ENCODE measurements around the gene IL13RA1.

Gene IL13RA1

DNA sequence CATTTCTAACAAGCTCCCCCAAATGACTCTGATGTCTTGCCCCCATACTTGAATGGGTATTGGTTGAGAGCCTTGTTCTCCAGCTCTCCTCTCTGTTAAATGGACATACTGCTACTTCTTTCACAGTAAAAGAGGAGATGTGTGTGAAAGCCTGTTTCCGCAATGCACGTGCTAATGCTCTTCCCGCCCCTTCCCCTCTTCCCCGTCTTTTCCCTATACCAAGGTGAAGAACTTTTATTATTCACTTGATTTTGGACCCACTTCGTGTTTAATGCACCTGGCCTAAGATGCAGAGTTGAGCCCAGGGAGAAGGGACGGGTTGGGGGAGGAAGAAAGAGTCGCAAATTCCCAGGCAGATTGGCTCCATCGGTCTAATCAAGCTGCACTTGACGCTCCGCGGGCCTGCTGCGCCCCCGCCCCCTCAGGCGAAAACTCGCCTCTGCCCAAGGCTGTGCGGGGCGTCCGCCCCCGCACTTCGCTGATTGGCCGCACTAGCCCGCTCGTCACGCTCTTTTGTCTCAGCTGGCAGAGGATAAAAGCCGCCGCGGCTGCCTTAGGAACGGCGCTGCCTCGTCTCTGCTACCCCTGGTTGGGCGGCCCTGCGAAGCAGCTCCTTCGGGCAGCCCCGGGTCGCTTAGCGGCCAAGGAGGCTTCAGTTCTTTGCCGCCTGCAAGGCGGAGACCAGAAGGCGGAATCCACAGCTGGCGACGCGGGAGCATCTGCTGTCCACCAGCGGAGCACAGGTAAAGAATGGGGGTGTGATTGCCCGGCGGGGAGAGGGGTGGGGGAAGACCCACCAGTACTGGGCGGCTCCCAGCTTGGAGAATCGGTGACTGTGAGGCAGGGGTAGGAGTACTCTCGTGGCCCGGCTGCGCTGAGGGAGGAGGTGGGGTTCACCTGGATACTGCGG lies 96.1 kb downstream of the IL13RA1 start, which contains the start of gene ZCCHC12 (continued):
- TF ChIP-seq, protein P1, sequence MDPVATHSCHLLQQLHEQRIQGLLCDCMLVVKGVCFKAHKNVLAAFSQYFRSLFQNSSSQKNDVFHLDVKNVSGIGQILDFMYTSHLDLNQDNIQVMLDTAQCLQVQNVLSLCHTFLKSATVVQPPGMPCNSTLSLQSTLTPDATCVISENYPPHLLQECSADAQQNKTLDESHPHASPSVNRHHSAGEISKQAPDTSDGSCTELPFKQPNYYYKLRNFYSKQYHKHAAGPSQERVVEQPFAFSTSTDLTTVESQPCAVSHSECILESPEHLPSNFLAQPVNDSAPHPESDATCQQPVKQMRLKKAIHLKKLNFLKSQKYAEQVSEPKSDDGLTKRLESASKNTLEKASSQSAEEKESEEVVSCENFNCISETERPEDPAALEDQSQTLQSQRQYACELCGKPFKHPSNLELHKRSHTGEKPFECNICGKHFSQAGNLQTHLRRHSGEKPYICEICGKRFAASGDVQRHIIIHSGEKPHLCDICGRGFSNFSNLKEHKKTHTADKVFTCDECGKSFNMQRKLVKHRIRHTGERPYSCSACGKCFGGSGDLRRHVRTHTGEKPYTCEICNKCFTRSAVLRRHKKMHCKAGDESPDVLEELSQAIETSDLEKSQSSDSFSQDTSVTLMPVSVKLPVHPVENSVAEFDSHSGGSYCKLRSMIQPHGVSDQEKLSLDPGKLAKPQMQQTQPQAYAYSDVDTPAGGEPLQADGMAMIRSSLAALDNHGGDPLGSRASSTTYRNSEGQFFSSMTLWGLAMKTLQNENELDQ (tag by site-specific recombination; IDR thresholded peaks at IDR 0.05; ENCODE audit: low read depth): no peak
- TF ChIP-seq ZNF610 (tag by site-specific recombination; IDR thresholded peaks at IDR 0.05; ENCODE audit: borderline replicate concordance): peak; percentile 81
- no peak for TF ChIP-seq ZNF350 (tag by site-specific recombination; IDR thresholded peaks at IDR 0.05)
- TF ChIP-seq, protein P2, sequence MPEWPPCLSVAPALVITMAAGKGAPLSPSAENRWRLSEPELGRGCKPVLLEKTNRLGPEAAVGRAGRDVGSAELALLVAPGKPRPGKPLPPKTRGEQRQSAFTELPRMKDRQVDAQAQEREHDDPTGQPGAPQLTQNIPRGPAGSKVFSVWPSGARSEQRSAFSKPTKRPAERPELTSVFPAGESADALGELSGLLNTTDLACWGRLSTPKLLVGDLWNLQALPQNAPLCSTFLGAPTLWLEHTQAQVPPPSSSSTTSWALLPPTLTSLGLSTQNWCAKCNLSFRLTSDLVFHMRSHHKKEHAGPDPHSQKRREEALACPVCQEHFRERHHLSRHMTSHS (tag by site-specific recombination; IDR thresholded peaks at IDR 0.05): no peak
- no peak for TF ChIP-seq ZNF514 (tag by site-specific recombination; IDR thresholded peaks at IDR 0.05)
- TF ChIP-seq, protein P3, sequence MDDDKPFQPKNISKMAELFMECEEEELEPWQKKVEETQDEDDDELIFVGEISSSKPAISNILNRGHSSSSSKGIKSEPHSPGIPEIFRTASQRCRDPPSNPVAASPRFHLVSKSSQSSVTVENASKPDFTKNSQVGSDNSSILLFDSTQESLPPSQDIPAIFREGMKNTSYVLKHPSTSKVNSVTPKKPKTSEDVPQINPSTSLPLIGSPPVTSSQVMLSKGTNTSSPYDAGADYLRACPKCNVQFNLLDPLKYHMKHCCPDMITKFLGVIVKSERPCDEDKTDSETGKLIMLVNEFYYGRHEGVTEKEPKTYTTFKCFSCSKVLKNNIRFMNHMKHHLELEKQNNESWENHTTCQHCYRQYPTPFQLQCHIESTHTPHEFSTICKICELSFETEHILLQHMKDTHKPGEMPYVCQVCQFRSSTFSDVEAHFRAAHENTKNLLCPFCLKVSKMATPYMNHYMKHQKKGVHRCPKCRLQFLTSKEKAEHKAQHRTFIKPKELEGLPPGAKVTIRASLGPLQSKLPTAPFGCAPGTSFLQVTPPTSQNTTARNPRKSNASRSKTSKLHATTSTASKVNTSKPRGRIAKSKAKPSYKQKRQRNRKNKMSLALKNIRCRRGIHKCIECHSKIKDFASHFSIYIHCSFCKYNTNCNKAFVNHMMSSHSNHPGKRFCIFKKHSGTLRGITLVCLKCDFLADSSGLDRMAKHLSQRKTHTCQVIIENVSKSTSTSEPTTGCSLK (tag by site-specific recombination; IDR thresholded peaks at IDR 0.05): no peak
- no peak for TF ChIP-seq YY2 (tag by site-specific recombination; IDR thresholded peaks at IDR 0.05)
- TF ChIP-seq ZNF433 (tag by site-specific recombination; IDR thresholded peaks at IDR 0.05; ENCODE audit: low read depth): no peak
- TF ChIP-seq ZNF114 (tag by site-specific recombination; IDR thresholded peaks at IDR 0.05): no peak
- 0 out of 2 replicates have a peak, but pooled peaks have one; percentile 30 for TF ChIP-seq ZNF600 (tag by site-specific recombination; IDR thresholded peaks at IDR 0.05)
- peak; percentile 93 for TF ChIP-seq ZFHX2 (tag by site-specific recombination; conservative IDR thresholded peaks at IDR 0.05)
- TF ChIP-seq, protein P4, sequence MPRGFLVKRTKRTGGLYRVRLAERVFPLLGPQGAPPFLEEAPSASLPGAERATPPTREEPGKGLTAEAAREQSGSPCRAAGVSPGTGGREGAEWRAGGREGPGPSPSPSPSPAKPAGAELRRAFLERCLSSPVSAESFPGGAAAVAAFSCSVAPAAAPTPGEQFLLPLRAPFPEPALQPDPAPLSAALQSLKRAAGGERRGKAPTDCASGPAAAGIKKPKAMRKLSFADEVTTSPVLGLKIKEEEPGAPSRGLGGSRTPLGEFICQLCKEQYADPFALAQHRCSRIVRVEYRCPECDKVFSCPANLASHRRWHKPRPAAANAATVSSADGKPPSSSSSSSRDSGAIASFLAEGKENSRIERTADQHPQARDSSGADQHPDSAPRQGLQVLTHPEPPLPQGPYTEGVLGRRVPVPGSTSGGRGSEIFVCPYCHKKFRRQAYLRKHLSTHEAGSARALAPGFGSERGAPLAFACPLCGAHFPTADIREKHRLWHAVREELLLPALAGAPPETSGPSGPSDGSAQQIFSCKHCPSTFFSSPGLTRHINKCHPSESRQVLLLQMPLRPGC (tag by site-specific recombination; IDR thresholded peaks at IDR 0.05): no peak
- TF ChIP-seq, protein P5, sequence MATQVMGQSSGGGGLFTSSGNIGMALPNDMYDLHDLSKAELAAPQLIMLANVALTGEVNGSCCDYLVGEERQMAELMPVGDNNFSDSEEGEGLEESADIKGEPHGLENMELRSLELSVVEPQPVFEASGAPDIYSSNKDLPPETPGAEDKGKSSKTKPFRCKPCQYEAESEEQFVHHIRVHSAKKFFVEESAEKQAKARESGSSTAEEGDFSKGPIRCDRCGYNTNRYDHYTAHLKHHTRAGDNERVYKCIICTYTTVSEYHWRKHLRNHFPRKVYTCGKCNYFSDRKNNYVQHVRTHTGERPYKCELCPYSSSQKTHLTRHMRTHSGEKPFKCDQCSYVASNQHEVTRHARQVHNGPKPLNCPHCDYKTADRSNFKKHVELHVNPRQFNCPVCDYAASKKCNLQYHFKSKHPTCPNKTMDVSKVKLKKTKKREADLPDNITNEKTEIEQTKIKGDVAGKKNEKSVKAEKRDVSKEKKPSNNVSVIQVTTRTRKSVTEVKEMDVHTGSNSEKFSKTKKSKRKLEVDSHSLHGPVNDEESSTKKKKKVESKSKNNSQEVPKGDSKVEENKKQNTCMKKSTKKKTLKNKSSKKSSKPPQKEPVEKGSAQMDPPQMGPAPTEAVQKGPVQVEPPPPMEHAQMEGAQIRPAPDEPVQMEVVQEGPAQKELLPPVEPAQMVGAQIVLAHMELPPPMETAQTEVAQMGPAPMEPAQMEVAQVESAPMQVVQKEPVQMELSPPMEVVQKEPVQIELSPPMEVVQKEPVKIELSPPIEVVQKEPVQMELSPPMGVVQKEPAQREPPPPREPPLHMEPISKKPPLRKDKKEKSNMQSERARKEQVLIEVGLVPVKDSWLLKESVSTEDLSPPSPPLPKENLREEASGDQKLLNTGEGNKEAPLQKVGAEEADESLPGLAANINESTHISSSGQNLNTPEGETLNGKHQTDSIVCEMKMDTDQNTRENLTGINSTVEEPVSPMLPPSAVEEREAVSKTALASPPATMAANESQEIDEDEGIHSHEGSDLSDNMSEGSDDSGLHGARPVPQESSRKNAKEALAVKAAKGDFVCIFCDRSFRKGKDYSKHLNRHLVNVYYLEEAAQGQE (tag by site-specific recombination; IDR thresholded peaks at IDR 0.05): no peak
- 0 out of 2 replicates have a peak, but pooled peaks have one; percentile 29 for TF ChIP-seq SP3 (tag by site-specific recombination; IDR thresholded peaks at IDR 0.05)
- TF ChIP-seq ZNF19 (tag by site-specific recombination; IDR thresholded peaks at IDR 0.05; ENCODE audit: low read depth): no peak
- TF ChIP-seq KLF9 (tag by site-specific recombination; IDR thresholded peaks at IDR 0.05; ENCODE audit: low read depth): no peak
- no peak for TF ChIP-seq RBAK (tag by site-specific recombination; IDR thresholded peaks at IDR 0.05)
- TF ChIP-seq ZNF23 (tag by site-specific recombination; IDR thresholded peaks at IDR 0.05; ENCODE audit: borderline replicate concordance): no peak
- TF ChIP-seq, protein P6, sequence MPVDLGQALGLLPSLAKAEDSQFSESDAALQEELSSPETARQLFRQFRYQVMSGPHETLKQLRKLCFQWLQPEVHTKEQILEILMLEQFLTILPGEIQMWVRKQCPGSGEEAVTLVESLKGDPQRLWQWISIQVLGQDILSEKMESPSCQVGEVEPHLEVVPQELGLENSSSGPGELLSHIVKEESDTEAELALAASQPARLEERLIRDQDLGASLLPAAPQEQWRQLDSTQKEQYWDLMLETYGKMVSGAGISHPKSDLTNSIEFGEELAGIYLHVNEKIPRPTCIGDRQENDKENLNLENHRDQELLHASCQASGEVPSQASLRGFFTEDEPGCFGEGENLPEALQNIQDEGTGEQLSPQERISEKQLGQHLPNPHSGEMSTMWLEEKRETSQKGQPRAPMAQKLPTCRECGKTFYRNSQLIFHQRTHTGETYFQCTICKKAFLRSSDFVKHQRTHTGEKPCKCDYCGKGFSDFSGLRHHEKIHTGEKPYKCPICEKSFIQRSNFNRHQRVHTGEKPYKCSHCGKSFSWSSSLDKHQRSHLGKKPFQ (tag by site-specific recombination; IDR thresholded peaks at IDR 0.05): no peak
- no peak for TF ChIP-seq KLF7 (tag by site-specific recombination; IDR thresholded peaks at IDR 0.05; ENCODE audit: borderline replicate concordance)
- TF ChIP-seq TCF7L2 (IDR thresholded peaks at IDR 0.05; ENCODE audit: borderline replicate concordance, low read depth, low read length): peak; percentile 97
- TF ChIP-seq, protein P7, sequence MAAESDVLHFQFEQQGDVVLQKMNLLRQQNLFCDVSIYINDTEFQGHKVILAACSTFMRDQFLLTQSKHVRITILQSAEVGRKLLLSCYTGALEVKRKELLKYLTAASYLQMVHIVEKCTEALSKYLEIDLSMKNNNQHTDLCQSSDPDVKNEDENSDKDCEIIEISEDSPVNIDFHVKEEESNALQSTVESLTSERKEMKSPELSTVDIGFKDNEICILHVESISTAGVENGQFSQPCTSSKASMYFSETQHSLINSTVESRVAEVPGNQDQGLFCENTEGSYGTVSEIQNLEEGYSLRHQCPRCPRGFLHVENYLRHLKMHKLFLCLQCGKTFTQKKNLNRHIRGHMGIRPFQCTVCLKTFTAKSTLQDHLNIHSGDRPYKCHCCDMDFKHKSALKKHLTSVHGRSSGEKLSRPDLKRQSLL (tag by site-specific recombination; IDR thresholded peaks at IDR 0.05): no peak
- TF ChIP-seq ZNF561 (tag by site-specific recombination; IDR thresholded peaks at IDR 0.05; ENCODE audit: borderline replicate concordance): no peak
- no peak for TF ChIP-seq ZNF664 (tag by site-specific recombination; IDR thresholded peaks at IDR 0.05)

Data from HEK293 (cell line).